Measurements from ENCODE around the gene ULK4. TPM values are rescaled to one million over a fixed set of nuclear protein-coding genes. Genes with fewer than 3 reads are reported as not detected.

The ULK4 gene
- total and polyA plus RNA-seq, 9 of the 15 experiments (the other 6 are each of a cell fraction or from before 2014, with no cell fraction given), result 3.0 to 5.9 (median 3.5) TPM

DNA sequence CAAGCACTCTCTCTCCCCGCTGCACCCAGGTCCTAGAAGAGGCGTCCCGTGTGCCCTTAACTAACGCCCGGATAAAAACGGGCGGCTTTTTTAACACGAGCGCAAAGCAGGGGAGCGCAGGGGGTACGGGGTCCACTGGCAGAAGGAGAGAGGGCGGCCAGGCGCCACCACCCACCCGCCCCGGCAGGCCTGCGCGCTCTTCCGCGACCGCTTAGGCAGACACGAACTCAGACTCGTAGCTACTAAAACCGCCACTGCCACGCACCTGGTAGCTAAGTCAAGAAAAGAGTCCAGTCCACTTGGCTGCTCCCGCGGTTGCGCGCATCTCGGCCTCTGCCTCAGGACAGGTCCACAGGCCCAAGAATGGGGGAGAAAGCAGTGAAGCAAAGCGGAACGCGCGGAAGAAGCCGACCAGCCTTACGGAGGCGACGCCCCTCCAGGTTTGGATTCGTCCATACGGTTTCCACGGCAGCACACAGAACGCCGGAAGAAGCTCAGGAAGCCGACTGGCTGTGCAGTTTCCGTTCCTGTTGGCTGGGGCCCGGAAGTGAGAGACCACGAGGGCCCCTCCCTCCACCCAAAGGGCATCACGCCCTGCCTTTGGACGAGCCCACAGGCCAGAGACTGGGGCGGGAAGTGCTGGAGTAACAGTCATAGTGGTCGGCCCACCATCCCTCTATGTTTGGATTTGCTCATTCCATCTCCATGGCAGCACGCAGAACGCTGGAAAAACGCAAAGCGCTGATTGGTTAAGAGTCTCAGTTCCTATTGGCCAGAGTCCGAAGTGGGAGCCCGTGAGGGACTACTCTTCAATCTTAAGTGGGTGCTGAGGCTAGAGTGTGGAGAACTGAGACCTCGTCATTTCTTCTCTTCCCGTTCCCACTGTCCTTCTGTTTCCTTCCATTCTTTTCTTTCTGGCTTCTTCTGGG is at the start of gene ULK4 (continued):
- TF ChIP-seq ZFP30 (CRISPR knock-in tag; IDR thresholded peaks at IDR 0.05; ENCODE audit: borderline replicate concordance) (no peak), DNMT1 (IDR thresholded peaks at IDR 0.05) (no peak), ZBTB1 (CRISPR knock-in tag; IDR thresholded peaks at IDR 0.05; ENCODE audit: borderline replicate concordance, low read depth) (no peak), MYBL2 (IDR thresholded peaks at IDR 0.05; ENCODE audit: low read depth) (no peak), MYBL2 (CRISPR knock-in tag; IDR thresholded peaks at IDR 0.05; ENCODE audit: borderline replicate concordance) (no peak), TCFL5 (CRISPR knock-in tag; conservative IDR thresholded peaks at IDR 0.05) (no peak), ZNF24 (IDR thresholded peaks at IDR 0.05) (no peak), MAFF (IDR thresholded peaks at IDR 0.05; ENCODE audit: low read length) (peak; percentile 79), PRMT5 (CRISPR knock-in tag; IDR thresholded peaks at IDR 0.05) (no peak), C11orf30 (IDR thresholded peaks at IDR 0.05; ENCODE audit: low read depth) (no peak; the same call in none of the 2 replicates), ZNF583 (CRISPR knock-in tag; IDR thresholded peaks at IDR 0.05) (peak; percentile 82; the same call in 1 of the 2 replicates), KAT7 (CRISPR knock-in tag; IDR thresholded peaks at IDR 0.05; ENCODE audit: borderline replicate concordance) (no peak; the same call in 1 of the 2 replicates), NR1H2 (CRISPR knock-in tag; IDR thresholded peaks at IDR 0.05) (no peak), MCM2 (IDR thresholded peaks at IDR 0.05; ENCODE audit: low read depth) (no peak), ASH1L (IDR thresholded peaks at IDR 0.05; ENCODE audit: borderline replicate concordance, low read depth, partially characterized antibody) (peak; percentile 86), ZNF584 (CRISPR knock-in tag; IDR thresholded peaks at IDR 0.05; ENCODE audit: low read depth) (no peak), E2F3 (CRISPR knock-in tag; IDR thresholded peaks at IDR 0.05) (no peak; the same call in 1 of the 2 replicates), ELF4 (CRISPR knock-in tag; IDR thresholded peaks at IDR 0.05) (peak; percentile 92), ZBTB33 (CRISPR knock-in tag; IDR thresholded peaks at IDR 0.05) (peak; percentile 63), ZNF76 (CRISPR knock-in tag; IDR thresholded peaks at IDR 0.05; ENCODE audit: borderline replicate concordance) (no peak), SMARCE1 (IDR thresholded peaks at IDR 0.05) (no peak)
- TF ChIP-seq, protein P1, sequence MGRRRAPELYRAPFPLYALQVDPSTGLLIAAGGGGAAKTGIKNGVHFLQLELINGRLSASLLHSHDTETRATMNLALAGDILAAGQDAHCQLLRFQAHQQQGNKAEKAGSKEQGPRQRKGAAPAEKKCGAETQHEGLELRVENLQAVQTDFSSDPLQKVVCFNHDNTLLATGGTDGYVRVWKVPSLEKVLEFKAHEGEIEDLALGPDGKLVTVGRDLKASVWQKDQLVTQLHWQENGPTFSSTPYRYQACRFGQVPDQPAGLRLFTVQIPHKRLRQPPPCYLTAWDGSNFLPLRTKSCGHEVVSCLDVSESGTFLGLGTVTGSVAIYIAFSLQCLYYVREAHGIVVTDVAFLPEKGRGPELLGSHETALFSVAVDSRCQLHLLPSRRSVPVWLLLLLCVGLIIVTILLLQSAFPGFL (CRISPR knock-in tag; IDR thresholded peaks at IDR 0.05), result no peak
- TF ChIP-seq, protein P2, sequence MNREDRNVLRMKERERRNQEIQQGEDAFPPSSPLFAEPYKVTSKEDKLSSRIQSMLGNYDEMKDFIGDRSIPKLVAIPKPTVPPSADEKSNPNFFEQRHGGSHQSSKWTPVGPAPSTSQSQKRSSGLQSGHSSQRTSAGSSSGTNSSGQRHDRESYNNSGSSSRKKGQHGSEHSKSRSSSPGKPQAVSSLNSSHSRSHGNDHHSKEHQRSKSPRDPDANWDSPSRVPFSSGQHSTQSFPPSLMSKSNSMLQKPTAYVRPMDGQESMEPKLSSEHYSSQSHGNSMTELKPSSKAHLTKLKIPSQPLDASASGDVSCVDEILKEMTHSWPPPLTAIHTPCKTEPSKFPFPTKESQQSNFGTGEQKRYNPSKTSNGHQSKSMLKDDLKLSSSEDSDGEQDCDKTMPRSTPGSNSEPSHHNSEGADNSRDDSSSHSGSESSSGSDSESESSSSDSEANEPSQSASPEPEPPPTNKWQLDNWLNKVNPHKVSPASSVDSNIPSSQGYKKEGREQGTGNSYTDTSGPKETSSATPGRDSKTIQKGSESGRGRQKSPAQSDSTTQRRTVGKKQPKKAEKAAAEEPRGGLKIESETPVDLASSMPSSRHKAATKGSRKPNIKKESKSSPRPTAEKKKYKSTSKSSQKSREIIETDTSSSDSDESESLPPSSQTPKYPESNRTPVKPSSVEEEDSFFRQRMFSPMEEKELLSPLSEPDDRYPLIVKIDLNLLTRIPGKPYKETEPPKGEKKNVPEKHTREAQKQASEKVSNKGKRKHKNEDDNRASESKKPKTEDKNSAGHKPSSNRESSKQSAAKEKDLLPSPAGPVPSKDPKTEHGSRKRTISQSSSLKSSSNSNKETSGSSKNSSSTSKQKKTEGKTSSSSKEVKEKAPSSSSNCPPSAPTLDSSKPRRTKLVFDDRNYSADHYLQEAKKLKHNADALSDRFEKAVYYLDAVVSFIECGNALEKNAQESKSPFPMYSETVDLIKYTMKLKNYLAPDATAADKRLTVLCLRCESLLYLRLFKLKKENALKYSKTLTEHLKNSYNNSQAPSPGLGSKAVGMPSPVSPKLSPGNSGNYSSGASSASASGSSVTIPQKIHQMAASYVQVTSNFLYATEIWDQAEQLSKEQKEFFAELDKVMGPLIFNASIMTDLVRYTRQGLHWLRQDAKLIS (CRISPR knock-in tag; IDR thresholded peaks at IDR 0.05), result no peak

Data from K562 (cell line).